Ovary (tissue), 3 donors: ENCODE results near the gene CLRN1.

Experiments used
- CTCF ChIP-seq, 3 donors: fragments of 450-650 bp in 2 of 3; fragments of 200-600 bp in 1 of 3; IDR thresholded peaks; one replicate each; pipeline versions ENCODE4 v1.5.1 to v1.8.0; 2016 to 2022; ENCODE audit warnings: antibody characterized with exemption in 3 of 3, mild to moderate bottlenecking in 1 of 3
- POLR2A ChIP-seq: fragments of 450-650 bp; IDR thresholded peaks from one replicate; pipeline ENCODE4 v1.6.1; 2017; ENCODE audit warnings: antibody characterized with exemption, mild to moderate bottlenecking, moderate library complexity
- donor health status: DM: no; HTN: no; CAD: no.

GRCh38 chr3:150926328-150926727 lies 46.2 kb downstream of the CLRN1 start:
- TF ChIP-seq CTCF (IDR thresholded peaks at IDR 0.05) (no peak), POLR2A (no peak)
